ENCODE results near the gene PA2G4.

- TF ChIP-seq CTCF (IDR thresholded peaks at IDR 0.05; ENCODE audit: borderline replicate concordance, extremely low read depth, low read length, poor library complexity, severe bottlenecking) (peak; percentile 2), EZH2 (IDR thresholded peaks at IDR 0.05; ENCODE audit: borderline replicate concordance, low read depth, low read length, severe bottlenecking) (no peak)
Observed at GRCh38 chr12:56127888-56128669, 23.7 kb downstream of the PA2G4 start, which contains the start of gene ESYT1.
